MCF 10A (cell line): Measurements from ENCODE around the gene KIFC1. TPM values are rescaled to one million over a fixed set of nuclear protein-coding genes. Genes with fewer than 3 reads are reported as not detected.

Experiments used
- BruUV-seq: library from RNA; stranded (reverse); fragments of 400-500 nt; replicated peaks from 2 replicates; lab custom pipeline; 2021; lab: Mats Ljungman, UMichigan
- CTCF ChIA-PET: fragments of 300-600 bp; sonication (Branson Sonifier 250); formaldehyde crosslinking; extraction: SDS; loops from one replicate; lab custom pipeline; 2021; ENCODE audit warnings: antibody characterized with exemption, inconsistent platforms; lab: Yijun Ruan, JAX
- POLR2A ChIA-PET: fragments of 300-600, 350-650 bp; sonication (Branson Sonifier 250); formaldehyde crosslinking; extraction: SDS; loops from one replicate; lab custom pipeline; 2020; ENCODE audit warnings: antibody characterized with exemption, inconsistent platforms; lab: Yijun Ruan, JAX
- DNase-seq: peaks from one replicate; pipeline ENCODE4 v3.0.0-alpha.2; 2018; ENCODE audit not compliant: unreplicated experiment
- H3K27ac Mint-ChIP-seq: one replicate; pipeline ENCODE4 v1.8.0; 2022; ENCODE audit warnings: mild to moderate bottlenecking, low read depth, mixed read lengths; ENCODE audit not compliant: unreplicated experiment
- H3K27me3 Mint-ChIP-seq: one replicate; pipeline ENCODE4 v1.8.0; 2022; ENCODE audit warnings: mixed read lengths; ENCODE audit not compliant: insufficient read depth, unreplicated experiment
- H3K36me3 Mint-ChIP-seq: one replicate; pipeline ENCODE4 v1.8.0; 2022; ENCODE audit warnings: mild to moderate bottlenecking, moderate library complexity, mixed read lengths; ENCODE audit not compliant: insufficient read depth, unreplicated experiment
- H3K4me1 Mint-ChIP-seq: one replicate; pipeline ENCODE4 v1.8.0; 2022; ENCODE audit warnings: mixed read lengths; ENCODE audit not compliant: insufficient read depth, unreplicated experiment
- H3K4me3 Mint-ChIP-seq: one replicate; pipeline ENCODE4 v1.8.0; 2022; ENCODE audit warnings: mild to moderate bottlenecking, moderate library complexity, mixed read lengths; ENCODE audit not compliant: unreplicated experiment
- H3K9me3 Mint-ChIP-seq: one replicate; pipeline ENCODE4 v1.8.0; 2022; ENCODE audit warnings: mixed read lengths; ENCODE audit not compliant: unreplicated experiment
- intact Hi-C: fragments of 100-400 bp; cut with micrococcal nuclease; formaldehyde crosslinking; loops from 2 replicates; pipeline ENCODE4 v1.14.1; 2022
- total RNA-seq: library from RNA; stranded (reverse); gene quantifications from 2 replicates; pipeline ENCODE4 v1.2.3, GENCODE V29; 2022
- TF ChIP-seq, protein P1 (sequence below): fragments of 200-600 bp; IDR thresholded peaks from one replicate; pipeline ENCODE4 v1.8.0; 2022; ENCODE audit warnings: antibody characterized with exemption, mild to moderate bottlenecking; ENCODE audit not compliant: unreplicated experiment

Gene KIFC1
- total RNA-seq, 1 experiment from 2014 or later: 27.1 TPM

DNA sequence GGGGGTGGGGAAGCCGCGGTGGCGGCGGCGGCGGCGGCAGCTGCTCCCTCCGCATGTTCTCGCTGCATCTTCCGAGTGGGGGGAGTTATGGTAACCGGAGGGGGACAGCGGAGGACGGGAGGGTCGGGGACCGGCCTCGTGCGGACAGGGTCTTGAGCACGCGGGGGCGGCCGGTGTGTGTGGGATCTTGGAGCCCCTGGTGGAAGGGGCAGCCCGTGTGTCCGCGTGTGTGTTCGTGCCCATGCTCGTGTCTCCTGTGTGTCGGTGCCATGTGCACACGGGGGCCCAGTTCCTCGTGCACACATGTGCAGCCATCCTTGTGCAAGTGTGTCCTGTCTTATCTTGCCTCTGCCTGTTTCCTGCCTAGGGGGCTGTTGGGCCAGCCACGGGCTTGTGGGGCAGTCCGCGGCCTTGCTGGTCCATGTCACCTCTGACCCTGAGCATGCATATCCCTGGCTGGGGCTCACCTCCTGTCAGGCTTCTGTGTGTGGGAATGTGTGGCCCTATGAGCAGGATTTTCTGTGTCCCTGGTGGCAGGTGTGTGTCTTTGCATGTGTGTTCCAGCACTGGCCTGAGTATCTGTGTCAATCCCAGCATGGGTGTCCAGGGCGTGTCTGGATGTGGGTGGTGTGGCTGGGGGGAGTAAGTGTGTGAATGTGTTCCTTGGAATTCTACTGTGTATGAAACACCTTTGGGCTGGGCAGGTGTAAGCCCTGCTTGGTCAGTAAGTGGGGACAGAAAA, 36.8 kb downstream of the KIFC1 start:
- intact Hi-C loops: loop anchor here (5.0 to 10.0 kb wide), 2 partner anchors 131 to 276 kb away; partner anchors contain the start of gene RGL2
- CTCF ChIA-PET: interaction anchor here (0.5 to 1.1 kb wide), 7 partner anchors 17 to 967 kb away, joined by 3 to 5 read pairs (median 3); no protein-coding TSS in a partner anchor
- Mint-ChIP-seq H3K27ac (peak overlapping the region; percentile 72), H3K27me3 (no peaks in the 10 kb centered on the region), H3K36me3 (no peaks in the 10 kb centered on the region), H3K4me3 (peak overlapping the region; percentile 97), H3K9me3 (no peaks in the 10 kb centered on the region), H3K4me1 (peaks cover 69% of the 10 kb centered on the region)
- DNase-seq: peak; percentile 68
- no TSS peak for BruUV-seq
- POLR2A ChIA-PET: interaction anchor here (0.6 to 3.1 kb wide), 11 partner anchors 9 to 157 kb away, joined by 3 to 16 read pairs (median 4); partner anchors contain the start of genes BAK1, CUTA, RPS18 and SYNGAP1
- TF ChIP-seq, protein P1, sequence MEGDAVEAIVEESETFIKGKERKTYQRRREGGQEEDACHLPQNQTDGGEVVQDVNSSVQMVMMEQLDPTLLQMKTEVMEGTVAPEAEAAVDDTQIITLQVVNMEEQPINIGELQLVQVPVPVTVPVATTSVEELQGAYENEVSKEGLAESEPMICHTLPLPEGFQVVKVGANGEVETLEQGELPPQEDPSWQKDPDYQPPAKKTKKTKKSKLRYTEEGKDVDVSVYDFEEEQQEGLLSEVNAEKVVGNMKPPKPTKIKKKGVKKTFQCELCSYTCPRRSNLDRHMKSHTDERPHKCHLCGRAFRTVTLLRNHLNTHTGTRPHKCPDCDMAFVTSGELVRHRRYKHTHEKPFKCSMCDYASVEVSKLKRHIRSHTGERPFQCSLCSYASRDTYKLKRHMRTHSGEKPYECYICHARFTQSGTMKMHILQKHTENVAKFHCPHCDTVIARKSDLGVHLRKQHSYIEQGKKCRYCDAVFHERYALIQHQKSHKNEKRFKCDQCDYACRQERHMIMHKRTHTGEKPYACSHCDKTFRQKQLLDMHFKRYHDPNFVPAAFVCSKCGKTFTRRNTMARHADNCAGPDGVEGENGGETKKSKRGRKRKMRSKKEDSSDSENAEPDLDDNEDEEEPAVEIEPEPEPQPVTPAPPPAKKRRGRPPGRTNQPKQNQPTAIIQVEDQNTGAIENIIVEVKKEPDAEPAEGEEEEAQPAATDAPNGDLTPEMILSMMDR: peak; percentile 36

DNA sequence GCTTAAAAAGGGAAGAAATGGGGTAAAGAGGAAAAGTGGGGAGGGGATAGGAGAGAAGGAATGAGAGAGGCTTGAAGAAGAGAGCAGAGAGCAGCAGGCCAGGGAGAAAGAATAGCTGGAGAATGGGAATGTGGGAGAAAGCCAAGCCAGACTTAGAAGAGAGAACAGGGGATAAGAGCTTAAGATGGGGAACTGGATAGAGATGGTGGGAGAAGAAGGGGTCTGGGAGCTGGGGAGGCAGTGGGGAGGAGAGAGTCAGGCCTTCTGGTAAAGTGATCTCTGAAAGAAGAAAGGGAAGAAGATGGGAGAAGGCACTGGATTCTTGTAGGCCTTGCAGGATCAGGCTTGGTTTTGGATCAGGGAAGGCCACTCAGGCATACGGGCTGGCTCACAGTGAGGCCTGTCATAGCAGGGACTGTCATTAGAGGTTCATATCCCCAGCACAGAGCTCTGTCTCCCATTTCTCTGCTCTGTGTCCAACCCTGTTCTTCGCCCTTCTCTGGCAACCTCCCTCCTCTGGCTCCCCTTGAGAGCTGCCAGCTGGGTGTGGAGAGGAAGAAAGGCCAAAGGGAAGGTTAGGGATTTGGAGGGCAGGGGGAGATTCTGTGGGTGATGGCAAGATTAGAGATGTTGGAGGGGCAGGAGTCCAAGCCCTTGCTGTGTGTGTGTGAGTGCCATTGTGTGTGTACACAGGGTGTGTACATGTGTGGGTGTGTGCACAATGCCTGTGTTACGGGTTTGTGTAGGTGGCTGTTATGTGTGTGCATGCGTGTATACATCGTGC, 37.5 kb downstream of the KIFC1 start:
- ChIA-PET POLR2A (interaction anchor here (0.6 to 3.1 kb wide), 10 partner anchors 8 to 157 kb away, joined by 4 to 16 read pairs (median 4); partner anchors contain the start of genes BAK1, CUTA, RPS18 and SYNGAP1), CTCF (interaction anchor here (0.5 to 1.1 kb wide), 8 partner anchors 16 to 966 kb away, joined by 3 to 5 read pairs (median 4); no protein-coding TSS in a partner anchor)
- peak overlapping the region; percentile 97 for H3K4me3 Mint-ChIP-seq
- DNase-seq: no peak
- no peaks in the 10 kb centered on the region for H3K9me3 Mint-ChIP-seq
- peak overlapping the region; percentile 72 for H3K27ac Mint-ChIP-seq
- BruUV-seq: no TSS peak
- no peaks in the 10 kb centered on the region for H3K27me3 Mint-ChIP-seq
- H3K36me3 Mint-ChIP-seq: no peaks in the 10 kb centered on the region
- intact Hi-C loops: loop anchor here (5.0 to 10.0 kb wide), 2 partner anchors 132 to 276 kb away; partner anchors contain the start of gene RGL2
- H3K4me1 Mint-ChIP-seq: peaks cover 61% of the 10 kb centered on the region
- TF ChIP-seq, protein P1: no peak

DNA sequence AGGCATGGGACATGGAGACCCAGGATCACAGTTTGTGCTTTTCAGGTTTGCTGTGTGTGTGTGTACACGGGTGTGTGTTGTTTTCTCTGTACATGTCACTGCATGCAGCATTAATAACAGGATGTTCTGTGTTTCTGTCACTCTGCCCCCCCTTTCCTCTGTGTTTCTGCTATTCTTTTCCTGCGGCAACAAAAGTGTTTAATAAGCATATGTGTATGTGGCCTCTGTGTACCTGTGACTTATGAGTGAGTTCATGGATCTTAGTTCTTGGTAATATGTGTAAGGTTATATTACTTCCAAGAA, 38.1 kb downstream of the KIFC1 start:
- Mint-ChIP-seq H3K27ac (peak overlapping the region; percentile 72), H3K4me1 (peaks cover 56% of the 10 kb centered on the region), H3K4me3 (no peak overlapping the region), H3K36me3 (no peaks in the 10 kb centered on the region), H3K9me3 (no peaks in the 10 kb centered on the region), H3K27me3 (no peaks in the 10 kb centered on the region)
- TF ChIP-seq, protein P1: no peak
- intact Hi-C loops: loop anchor here (5.0 to 10.0 kb wide), 2 partner anchors 132 to 275 kb away; partner anchors contain the start of gene RGL2
- ChIA-PET POLR2A (interaction anchor here (0.7 to 3.1 kb wide), 7 partner anchors 11 to 187 kb away, joined by 3 to 16 read pairs (median 5); partner anchors contain the start of genes BAK1, CUTA, RPS18 and SYNGAP1), CTCF (interaction anchor here (0.6 to 1.1 kb wide), 3 partner anchors 127 to 175 kb away, joined by 3 to 5 read pairs (median 5); no protein-coding TSS in a partner anchor)
- no peak for DNase-seq
- no TSS peak for BruUV-seq
